Measurements from ENCODE around the gene HAUS6. TPM values are rescaled to one million over a fixed set of nuclear protein-coding genes. Genes with fewer than 3 reads are reported as not detected.

HAUS6 gene
- total and polyA plus RNA-seq, 2 of the 4 experiments (the other 2 are of a cell fraction) = 5.8 to 13.3 TPM

DNA sequence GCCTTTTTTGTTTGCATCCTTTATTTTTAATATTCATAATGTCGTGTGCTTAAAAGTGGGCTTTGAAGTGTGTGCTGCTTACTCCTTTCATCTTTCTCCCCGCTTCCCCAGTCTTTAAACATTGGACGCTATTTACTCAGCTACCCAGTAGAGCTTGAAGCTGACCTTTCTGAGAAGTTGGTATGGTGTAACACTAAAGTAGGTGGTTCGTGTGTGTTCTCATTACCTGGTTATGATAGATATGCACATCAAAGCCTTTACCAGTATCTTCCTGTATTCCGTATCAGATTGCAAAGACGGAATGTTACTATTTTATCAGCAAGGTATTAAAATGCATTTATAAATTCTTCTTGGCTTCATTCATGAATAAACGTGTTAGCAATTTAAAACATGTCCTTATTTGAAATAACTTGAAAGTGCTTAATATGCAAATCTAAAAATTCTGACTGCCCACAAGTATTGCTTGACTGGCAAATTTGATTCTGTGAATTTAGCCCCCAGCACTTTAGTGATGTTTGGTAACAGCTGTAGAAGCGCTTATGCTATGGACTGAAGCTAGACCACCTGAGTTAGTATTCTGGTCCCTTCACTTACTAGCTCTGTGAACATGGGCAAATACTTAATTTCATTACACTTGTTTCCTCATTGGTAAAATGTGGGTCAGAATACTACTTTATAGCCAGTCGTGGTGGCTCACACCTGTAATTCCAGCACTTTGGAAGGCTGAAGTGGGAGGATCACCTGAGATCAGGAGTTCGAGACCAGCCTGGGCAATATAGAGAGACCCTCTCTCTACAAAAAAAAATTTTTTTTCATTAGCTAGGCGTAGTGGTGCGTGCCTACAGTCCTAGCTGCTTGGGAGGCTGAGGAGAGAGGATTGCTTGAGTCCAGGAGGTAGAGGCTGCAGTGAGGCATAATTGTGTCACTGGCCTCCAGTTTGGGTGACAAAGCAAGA, 51.8 kb downstream of the HAUS6 start:
- Histone ChIP-seq H3K14ac (replicated peaks; ENCODE audit: low read depth, low read length) (peak overlapping the region; percentile 86; the same call in 1 of the 2 replicates), H3K56ac (ENCODE audit: extremely low read depth, insufficient read depth, low read length) (peak overlapping the region; percentile 59; the same call in 1 of the 2 replicates), H3K36me3 (ENCODE audit: control insufficient read depth, insufficient read depth, low read length) (no peaks in the 10 kb centered on the region), H2BK5ac (ENCODE audit: low read depth, low read length, poor library complexity, severe bottlenecking) (peak overlapping the region; percentile 64), H2AK5ac (ENCODE audit: low read depth, low read length) (no peak overlapping the region), H2AFZ (replicated peaks; ENCODE audit: low read length, poor library complexity) (no peak overlapping the region), H4K20me1 (ENCODE audit: insufficient read depth, low read length) (peaks cover 24% of the 10 kb centered on the region), H3K27me3 (ENCODE audit: control insufficient read depth, insufficient read depth, low read length) (no peaks in the 10 kb centered on the region), H2BK20ac (ENCODE audit: low read depth, low read length) (no peak overlapping the region), H3K79me1 (ENCODE audit: low read depth in 1 of 2, low read length in 2 of 2) (peaks cover 10 to 29% of the 10 kb centered on the region in 2 experiments; a peak in 3 of 4 replicates), H3K9me1 (ENCODE audit: insufficient read depth, low read length) (0 out of 2 replicates have a peak, but pooled peaks cover 2% of the 10 kb centered on the region), H2BK120ac (ENCODE audit: low read depth, low read length) (no peak overlapping the region), H3K27ac (ENCODE audit: insufficient read depth, low read length) (peak overlapping the region; percentile 83), H3K9ac (ENCODE audit: low read depth, low read length) (peak overlapping the region; percentile 91), H4K8ac (ENCODE audit: low read depth in 2 of 2, low read length in 2 of 2) (no peak overlapping the region; a peak in 1 of 4 replicates), H4K91ac (ENCODE audit: insufficient read depth, low read depth, low read length) (no peak overlapping the region), H3K9me3 (ENCODE audit: control insufficient read depth, insufficient read depth, low read length) (no peaks in the 10 kb centered on the region), H3K4ac (ENCODE audit: low read depth, low read length) (peak overlapping the region; percentile 43; the same call in 1 of the 2 replicates), H3K23ac (ENCODE audit: low read depth, low read length) (peak overlapping the region; percentile 93), H3K4me2 (ENCODE audit: low read depth, low read length) (peak overlapping the region; percentile 97), H4K5ac (ENCODE audit: low read depth, low read length) (no peak overlapping the region; the same call in 1 of the 2 replicates), H3K18ac (ENCODE audit: low read depth, low read length) (peak overlapping the region; percentile 49; the same call in 1 of the 2 replicates), H3K4me3 (ENCODE audit: insufficient read depth, low read depth, low read length) (peak overlapping the region; percentile 74), H2AK9ac (replicated peaks; ENCODE audit: low read depth, low read length, poor library complexity) (peak overlapping the region; percentile 90), H2BK15ac (ENCODE audit: low read depth, low read length) (no peak overlapping the region), H3K4me1 (ENCODE audit: control insufficient read depth, insufficient read depth, low read length) (peaks cover 2% of the 10 kb centered on the region; the same call in 1 of the 2 replicates)
- CTCF ChIA-PET = interaction anchor here (1.4 kb wide), 1 partner anchor 123 kb away, joined by 4 read pairs; no protein-coding TSS in a partner anchor
- TF ChIP-seq POLR2A (IDR thresholded peaks at IDR 0.05; ENCODE audit: low read depth, low read length) = no peak
- no peak for TF ChIP-seq FOS (IDR thresholded peaks at IDR 0.05; ENCODE audit: low read depth, low read length)
- peak; percentile 65 for TF ChIP-seq MAFK (IDR thresholded peaks at IDR 0.05; ENCODE audit: low read depth, low read length)
- no peak for ATAC-seq (ENCODE audit: low read depth)
- in situ Hi-C loops (cut with MboI; ENCODE audit: low sequenced_read_pairs) (no loop called here), dilution Hi-C loops (cut with HindIII; ENCODE audit: low sequenced_read_pairs, unreplicated experiment) (no loop called here), intact Hi-C loops (cut with micrococcal nuclease) (loop anchor here (2.0 kb wide), 1 partner anchor 328 kb away; no protein-coding TSS in a partner anchor)
- BruUV-seq (replicated peaks) = no TSS peak
- DNase-seq = no peak
- POLR2A ChIA-PET (ENCODE audit: unreplicated experiment) = interaction anchor here (0.6 to 1.0 kb wide), 2 partner anchors 25 to 308 kb away, joined by 3 read pairs; no protein-coding TSS in a partner anchor
- WGBS, 2 experiments (ENCODE audit: extremely low coverage in 2 of 2, insufficient read length in 1 of 2) = no CpG with 5 or more reads among the region's 12 CpGs

Measured in IMR-90 (cell line).